Tibial nerve (tissue), 4 donors: ENCODE data around the gene TUBA1B. TPM values are rescaled to one million over a fixed set of nuclear protein-coding genes. Genes with fewer than 3 reads are reported as not detected.
A peak's percentile ranks its signal among the peaks of the same experiment; 100 is the strongest.

Experiments
- DNase-seq, 2 donors: peaks; one replicate each; pipeline ENCODE4 v3.0.0-alpha.2; 2019; ENCODE audit warnings: low spot score in 2 of 2
- H3K27ac ChIP-seq, 4 donors: fragments of 200-600 bp; sonication (generic) in 3 of 4; one replicate each; pipeline ENCODE4 v1.5.1; 2017 to 2019; ENCODE audit warnings: mild to moderate bottlenecking in 1 of 4
- H3K27me3 ChIP-seq, 2 donors: fragments of 200-600 bp; sonication (generic) in 1 of 2; one replicate each; pipeline versions ENCODE4 v1.5.1 to v1.6.0; 2017 to 2019
- H3K36me3 ChIP-seq, 3 donors: fragments of 200-600 bp; sonication (generic); one replicate each; pipeline ENCODE4 v1.5.1; 2018 to 2019
- H3K4me1 ChIP-seq, 4 donors: fragments of 200-600 bp; sonication (generic) in 3 of 4; one replicate each; pipeline ENCODE4 v1.5.1; 2017 to 2019
- H3K4me3 ChIP-seq, 4 donors: fragments of 200-600 bp; sonication (generic) in 3 of 4; one replicate each; pipeline ENCODE4 v1.5.1; 2017 to 2019; ENCODE audit warnings: mild to moderate bottlenecking in 1 of 4, moderate library complexity in 1 of 4
- H3K9me3 ChIP-seq, 4 donors: fragments of 200-600 bp; sonication (generic) in 3 of 4; one replicate each; pipeline ENCODE4 v1.5.1; 2017 to 2019
- CTCF ChIP-seq, 5 experiments: fragments of 200-600 bp in 3 of 5; fragments of 450-650 bp in 2 of 5; sonication (generic) in 3 of 5; IDR thresholded peaks; one replicate each; pipeline ENCODE4 v1.5.1; 2016 to 2019; ENCODE audit warnings: antibody characterized with exemption in 5 of 5, mild to moderate bottlenecking in 3 of 5, moderate library complexity in 2 of 5
- EP300 ChIP-seq, 2 donors: sonication (generic); formaldehyde crosslinking; IDR thresholded peaks; one replicate each; pipeline ENCODE4 v1.6.1; 2017; ENCODE audit warnings: antibody characterized with exemption in 2 of 2, mild to moderate bottlenecking in 1 of 2
- POLR2A ChIP-seq, 2 donors: fragments of 450-650 bp; IDR thresholded peaks; one replicate each; pipeline ENCODE4 v1.6.1; 2017; ENCODE audit warnings: antibody characterized with exemption in 2 of 2, mild to moderate bottlenecking in 2 of 2, moderate library complexity in 2 of 2
- WGBS, 2 donors: methylation state at CpG; one replicate each; pipeline ENCODE4 v1.1.5; 2018; 5-methylcytosine and 5-hydroxymethylcytosine counted together
- total RNA-seq, 4 donors: library from RNA; depleted of rRNA; stranded (reverse); fragments of >200 nt; gene quantifications; one replicate each; pipeline ENCODE4 v1.1.0, GENCODE V29; 2016

The TUBA1B gene
- total RNA-seq, 4 donors from 2014 or later = 516 to 967 (median 709) TPM

- DNase-seq = no peak
- H3K27me3 ChIP-seq = peaks cover 0 to 50% of the 10 kb centered on the region in 2 donors
- no peaks in the 10 kb centered on the region for H3K9me3 ChIP-seq
- TF ChIP-seq POLR2A (IDR thresholded peaks at IDR 0.05) = no peak
- TF ChIP-seq CTCF (IDR thresholded peaks at IDR 0.05) = no peak
- no peak for TF ChIP-seq EP300 (IDR thresholded peaks at IDR 0.05)
- peak overlapping the region; percentile 63 to 94 (median 82) for H3K27ac ChIP-seq
- H3K36me3 ChIP-seq = peaks cover 0 to 4% (median 0%) of the 10 kb centered on the region in 3 donors
- peak overlapping the region; percentile 30 to 65 (median 42) for H3K4me3 ChIP-seq
- 34 to 35% methylated on average over 25 to 41 of the region's 41 CpGs for WGBS, 2 donors
- H3K4me1 ChIP-seq = peaks cover 2 to 88% (median 58%) of the 10 kb centered on the region in 4 donors
Observed at GRCh38 chr12:49091056-49091835, 39.9 kb downstream of the TUBA1B start.

GRCh38 chr12:49089821-49090773, 41.1 kb downstream of the TUBA1B start:
- peak in 3 of 5 experiments; percentile 15 to 34 (median 26) for TF ChIP-seq CTCF (IDR thresholded peaks at IDR 0.05)
- TF ChIP-seq EP300 (IDR thresholded peaks at IDR 0.05) = peak in 1 of 2 donors; percentile 5
- TF ChIP-seq POLR2A (IDR thresholded peaks at IDR 0.05) = no peak
- peak in 1 of 2 donors; percentile 34 for DNase-seq
- Histone ChIP-seq H3K9me3 (no peaks in the 10 kb centered on the region), H3K27me3 (peaks cover 0 to 50% of the 10 kb centered on the region in 2 donors), H3K4me3 (peak overlapping the region; percentile 11 to 65 (median 44)), H3K4me1 (peaks cover 3 to 91% (median 57%) of the 10 kb centered on the region in 4 donors), H3K36me3 (no peaks in the 10 kb centered on the region), H3K27ac (peak overlapping the region; percentile 63 to 94 (median 82))
- WGBS, 2 donors = 8 to 18% methylated on average over 15 to 36 of the region's 88 CpGs

- 62 to 69% methylated on average over 6 of the region's 6 CpGs for WGBS, 2 donors
- TF ChIP-seq CTCF (IDR thresholded peaks at IDR 0.05) (no peak), EP300 (IDR thresholded peaks at IDR 0.05) (no peak), POLR2A (IDR thresholded peaks at IDR 0.05) (no peak)
- peaks cover 3 to 79% (median 49%) of the 10 kb centered on the region in 4 donors for H3K4me1 ChIP-seq
Observed at GRCh38 chr12:49088932-49089330, 42.3 kb downstream of the TUBA1B start.

GRCh38 chr12:49088150-49088931, 42.9 kb downstream of the TUBA1B start:
- Histone ChIP-seq H3K27me3 (peaks cover 0 to 42% of the 10 kb centered on the region in 2 donors), H3K27ac (peak overlapping the region; percentile 49 to 94 (median 78)), H3K36me3 (no peaks in the 10 kb centered on the region), H3K4me3 (no peak overlapping the region), H3K9me3 (no peaks in the 10 kb centered on the region), H3K4me1 (peaks cover 3 to 73% (median 45%) of the 10 kb centered on the region in 4 donors)
- TF ChIP-seq EP300 (IDR thresholded peaks at IDR 0.05) = peak in 1 of 2 donors; percentile 62
- TF ChIP-seq CTCF (IDR thresholded peaks at IDR 0.05) = peak; percentile 81 to 93 (median 88)
- no peak for TF ChIP-seq POLR2A (IDR thresholded peaks at IDR 0.05)
- peak in 1 of 2 donors; percentile 48 for DNase-seq
- 1 to 5% methylated on average over 17 to 18 of the region's 18 CpGs for WGBS, 2 donors

More at GRCh38 chr12:49088932-49089330, 42.3 kb downstream of the TUBA1B start:
- DNase-seq = no peak
- Histone ChIP-seq H3K36me3 (no peaks in the 10 kb centered on the region), H3K4me3 (no peak overlapping the region), H3K9me3 (no peaks in the 10 kb centered on the region), H3K27me3 (peaks cover 0 to 48% of the 10 kb centered on the region in 2 donors), H3K27ac (peak overlapping the region; percentile 49 to 94 (median 78))
